Gastroesophageal sphincter (tissue), 4 donors: Measurements from ENCODE around the gene USF1. TPM values are rescaled to one million over a fixed set of nuclear protein-coding genes. Genes with fewer than 3 reads are reported as not detected.

Experiments
- ATAC-seq: fragments of 150-250 bp; one replicate; pipeline ENCODE4 v1.9.1; 2016; ENCODE audit warnings: mild to moderate bottlenecking, moderate library complexity
- H3K27ac ChIP-seq, 4 donors: fragments of 200-600 bp; sonication (generic) in 3 of 4; 1 replicate in 3 of 4; 2 replicates in 1 of 4; pipeline ENCODE4 v1.5.1; 2016 to 2019
- H3K27me3 ChIP-seq: fragments of 200-600 bp; sonication (generic); one replicate; pipeline ENCODE4 v1.5.1; 2019
- H3K36me3 ChIP-seq, 2 donors: fragments of 200-600 bp; sonication (generic); one replicate each; pipeline ENCODE4 v1.5.1; 2019; ENCODE audit warnings: control low read depth in 1 of 2
- H3K4me1 ChIP-seq, 3 donors: fragments of 200-600 bp; sonication (generic); 1 replicate in 2 of 3; 2 replicates in 1 of 3; pipeline ENCODE4 v1.5.1; 2016 to 2019; ENCODE audit warnings: control low read depth in 2 of 3
- H3K4me3 ChIP-seq, 2 donors: fragments of 200-600 bp; sonication (generic); one replicate each; pipeline ENCODE4 v1.5.1; 2019; ENCODE audit warnings: mild to moderate bottlenecking in 1 of 2, moderate library complexity in 1 of 2
- H3K9me3 ChIP-seq, 3 donors: fragments of 200-600 bp; sonication (generic); one replicate each; pipeline ENCODE4 v1.5.1; 2017 to 2019; ENCODE audit warnings: control low read depth in 2 of 3
- CTCF ChIP-seq, 4 experiments: fragments of 200-600 bp in 2 of 4; fragments of 450-650 bp in 2 of 4; sonication (generic) in 1 of 4; IDR thresholded peaks; one replicate each; pipeline ENCODE4 v1.5.1; 2017 to 2019; ENCODE audit warnings: antibody characterized with exemption in 4 of 4, mild to moderate bottlenecking in 2 of 4, moderate library complexity in 2 of 4
- EP300 ChIP-seq: sonication (generic); formaldehyde crosslinking; IDR thresholded peaks from one replicate; pipeline ENCODE4 v1.6.1; 2017; ENCODE audit warnings: antibody characterized with exemption, mild to moderate bottlenecking
- POLR2A ChIP-seq, 2 donors: fragments of 450-650 bp; IDR thresholded peaks; one replicate each; pipeline ENCODE4 v1.6.1; 2017; ENCODE audit warnings: antibody characterized with exemption in 2 of 2, mild to moderate bottlenecking in 2 of 2, moderate library complexity in 1 of 2
- POLR2AphosphoS5 ChIP-seq: sonication (generic); formaldehyde crosslinking; IDR thresholded peaks from one replicate; pipeline ENCODE4 v1.6.1; 2017; ENCODE audit warnings: antibody characterized with exemption
- WGBS, 2 donors: methylation state at CpG; one replicate each; pipeline ENCODE4 v1.1.5; 2018; ENCODE audit warnings: low coverage in 1 of 2; 5-methylcytosine and 5-hydroxymethylcytosine counted together
- total RNA-seq, 4 donors: library from RNA; depleted of rRNA; stranded (reverse); fragments of >200 nt; gene quantifications; one replicate each; pipeline ENCODE4 v1.1.0, GENCODE V29; 2016

Gene USF1
- total RNA-seq, 4 donors from 2014 or later: 50.9 to 79.4 (median 60.5) TPM

GRCh38 chr1:161054232-161054631, 8.5 kb upstream of the USF1 start:
- Histone ChIP-seq H3K4me3 (no peak overlapping the region), H3K9me3 (no peaks in the 10 kb centered on the region), H3K36me3 (peaks cover 0 to 5% of the 10 kb centered on the region in 2 donors), H3K27me3 (peaks cover 47% of the 10 kb centered on the region), H3K4me1 (no peaks in the 10 kb centered on the region), H3K27ac (no peak overlapping the region)
- 50% methylated on average over 1 of the region's 4 CpGs; no CpG with 5 or more reads in 1 of the 2 donors for WGBS, 2 donors
- TF ChIP-seq POLR2AphosphoS5: no peak
- TF ChIP-seq EP300: no peak
- no peak for TF ChIP-seq POLR2A (IDR thresholded peaks at IDR 0.05)
- TF ChIP-seq CTCF (IDR thresholded peaks at IDR 0.05): no peak
- ATAC-seq: no peak

- Histone ChIP-seq H3K4me3 (no peak overlapping the region), H3K4me1 (no peaks in the 10 kb centered on the region), H3K27me3 (peaks cover 43% of the 10 kb centered on the region), H3K36me3 (peaks cover 0 to 9% of the 10 kb centered on the region in 2 donors), H3K27ac (no peak overlapping the region), H3K9me3 (no peaks in the 10 kb centered on the region)
- TF ChIP-seq POLR2AphosphoS5 (no peak), EP300 (no peak), POLR2A (IDR thresholded peaks at IDR 0.05) (no peak), CTCF (IDR thresholded peaks at IDR 0.05) (no peak)
- WGBS, 2 donors: 33% methylated on average over 1 of the region's 3 CpGs; no CpG with 5 or more reads in 1 of the 2 donors
- ATAC-seq: no peak
These were observed 7.1 kb upstream of the USF1 start for GRCh38 chr1:161052899-161053298.

GRCh38 chr1:161051219-161051618, 5.4 kb upstream of the USF1 start:
- WGBS, 2 donors: no CpG with 5 or more reads among the region's 10 CpGs
- Histone ChIP-seq H3K9me3 (no peaks in the 10 kb centered on the region), H3K27me3 (peaks cover 36% of the 10 kb centered on the region), H3K4me1 (peaks cover 0 to 3% (median 0%) of the 10 kb centered on the region in 3 donors), H3K4me3 (no peak overlapping the region), H3K27ac (no peak overlapping the region), H3K36me3 (peaks cover 0 to 9% of the 10 kb centered on the region in 2 donors)
- TF ChIP-seq POLR2A (IDR thresholded peaks at IDR 0.05) (no peak), CTCF (IDR thresholded peaks at IDR 0.05) (no peak), EP300 (no peak), POLR2AphosphoS5 (no peak)
- no peak for ATAC-seq

- Histone ChIP-seq H3K4me3 (no peak overlapping the region), H3K27me3 (peaks cover 19% of the 10 kb centered on the region), H3K4me1 (peaks cover 0 to 12% (median 4%) of the 10 kb centered on the region in 3 donors), H3K27ac (no peak overlapping the region), H3K9me3 (no peaks in the 10 kb centered on the region), H3K36me3 (peaks cover 0 to 9% of the 10 kb centered on the region in 2 donors)
- TF ChIP-seq POLR2A (IDR thresholded peaks at IDR 0.05) (no peak), CTCF (IDR thresholded peaks at IDR 0.05) (no peak), POLR2AphosphoS5 (no peak), EP300 (no peak)
- WGBS, 2 donors: 100% methylated on average over 1 of the region's 5 CpGs; no CpG with 5 or more reads in 1 of the 2 donors
- ATAC-seq: no peak
These were observed 3.4 kb upstream of the USF1 start for GRCh38 chr1:161048949-161049722.
